ENCODE results near the gene PSMA2.
A peak's percentile ranks its signal among the peaks of the same experiment; 100 is the strongest.

PSMA2 gene

DNA sequence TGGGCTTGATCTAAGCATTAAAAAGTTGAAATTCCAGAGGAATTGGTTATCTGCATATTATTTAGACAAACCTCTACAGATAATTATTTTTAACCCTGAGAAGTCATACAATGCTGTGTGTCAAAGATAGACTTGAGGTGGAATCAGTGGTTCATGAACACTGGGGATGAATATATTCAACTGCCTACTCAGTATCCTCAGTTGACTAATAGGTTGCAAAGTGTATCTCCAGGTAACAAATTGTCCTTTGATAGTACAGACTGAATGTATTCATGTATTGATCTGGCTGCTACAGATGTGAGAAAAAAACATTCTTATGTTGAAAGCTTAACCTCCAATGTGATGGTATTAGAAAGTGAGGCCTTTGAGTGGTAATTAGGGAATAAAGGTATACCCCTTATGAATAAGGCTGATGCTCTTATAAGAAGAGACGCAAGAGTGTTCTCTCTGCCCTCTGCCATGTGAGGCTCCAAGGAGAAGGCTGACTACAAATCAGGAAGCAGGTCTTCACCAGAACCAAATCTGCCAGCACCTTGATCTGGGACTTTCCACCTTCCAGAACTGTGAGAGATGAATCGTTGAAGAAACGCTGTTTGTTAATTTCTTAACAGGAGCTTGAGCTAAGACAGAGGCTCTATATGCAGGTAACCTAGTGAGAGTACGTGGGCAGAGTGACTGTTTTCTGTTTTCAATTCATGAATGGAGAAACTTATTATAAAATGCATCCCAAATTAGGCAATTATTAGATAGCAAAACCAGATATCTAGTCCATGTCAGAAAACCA, 7.7 kb upstream of the PSMA2 start:
- DNase-seq = no peak

DNA sequence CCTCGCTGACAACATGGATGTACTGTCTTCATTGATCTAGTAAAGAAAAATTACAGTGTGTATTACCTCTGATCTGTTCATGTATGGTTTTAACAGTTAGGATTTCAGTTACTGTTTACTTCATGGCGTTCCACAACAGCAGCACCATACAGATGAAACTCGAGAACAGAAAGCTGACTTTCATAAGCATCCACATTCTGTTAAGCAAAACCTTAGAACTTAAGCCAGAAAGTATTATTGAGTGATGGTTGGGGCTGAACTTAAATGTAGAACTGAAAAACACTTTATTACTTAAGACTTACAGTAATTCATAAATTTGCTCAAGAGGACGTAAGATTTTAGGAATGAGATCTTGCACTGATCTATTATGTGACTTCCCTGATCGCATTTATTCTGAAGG, 3.9 kb upstream of the PSMA2 start:
- no peak for DNase-seq

DNA sequence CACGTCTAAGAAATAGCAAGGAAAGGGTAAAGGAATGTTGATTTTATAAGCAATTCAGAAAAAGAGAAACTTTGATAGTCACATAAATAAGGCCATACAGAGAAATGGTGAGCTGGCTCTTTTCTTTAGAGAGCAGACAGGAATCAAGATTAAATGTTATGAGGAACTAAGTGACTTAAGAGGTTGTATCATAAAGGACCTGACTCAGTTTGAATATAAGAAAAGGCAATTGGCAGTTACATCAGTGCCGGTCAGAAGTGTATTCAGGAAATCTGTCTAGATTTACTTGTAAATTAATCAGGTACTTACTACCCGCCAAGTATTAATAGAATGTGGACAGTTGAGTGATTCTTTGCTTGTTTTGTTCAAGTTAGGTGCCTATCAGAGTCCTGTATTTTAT, 2.3 kb upstream of the PSMA2 start:
- DNase-seq = no peak

DNA sequence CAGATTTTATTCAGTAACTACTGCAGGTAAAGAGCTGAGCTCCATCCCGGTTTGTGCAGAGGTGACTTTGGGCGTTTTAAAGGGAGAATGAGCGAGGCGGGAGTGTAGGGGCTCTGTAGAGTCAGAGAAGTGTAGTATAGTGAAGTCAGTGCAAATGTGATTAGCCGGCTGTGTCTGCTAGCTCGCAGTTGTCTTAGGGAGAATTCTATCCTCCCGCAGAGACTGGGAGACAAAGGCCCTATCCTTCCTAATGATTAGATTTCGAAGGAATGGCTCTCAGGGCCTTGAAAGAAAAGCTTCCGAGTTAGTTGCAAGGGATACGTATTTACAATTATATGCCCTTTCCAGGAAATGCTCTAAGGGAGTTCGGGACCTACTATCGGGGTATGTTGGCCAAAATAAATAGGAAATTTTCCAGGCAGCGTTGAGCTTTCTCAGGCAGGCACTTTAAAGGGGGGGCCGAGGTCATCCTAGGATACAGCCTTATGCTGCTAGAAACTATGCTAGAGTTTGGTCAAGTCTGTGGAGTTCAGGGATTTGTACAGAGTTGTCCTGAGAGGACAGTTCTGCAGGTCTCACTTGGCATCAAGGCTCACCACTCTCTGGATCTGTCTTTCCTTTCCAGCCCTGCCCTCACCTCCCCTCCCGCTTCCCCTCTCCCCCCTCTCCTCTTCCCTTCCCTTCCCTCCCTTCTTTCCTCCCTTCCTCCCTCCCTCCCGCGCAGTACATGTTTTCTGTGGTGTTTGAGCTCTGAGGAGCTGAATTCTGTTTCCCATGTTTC, 1.0 kb upstream of the PSMA2 start:
- no peak for DNase-seq

DNA sequence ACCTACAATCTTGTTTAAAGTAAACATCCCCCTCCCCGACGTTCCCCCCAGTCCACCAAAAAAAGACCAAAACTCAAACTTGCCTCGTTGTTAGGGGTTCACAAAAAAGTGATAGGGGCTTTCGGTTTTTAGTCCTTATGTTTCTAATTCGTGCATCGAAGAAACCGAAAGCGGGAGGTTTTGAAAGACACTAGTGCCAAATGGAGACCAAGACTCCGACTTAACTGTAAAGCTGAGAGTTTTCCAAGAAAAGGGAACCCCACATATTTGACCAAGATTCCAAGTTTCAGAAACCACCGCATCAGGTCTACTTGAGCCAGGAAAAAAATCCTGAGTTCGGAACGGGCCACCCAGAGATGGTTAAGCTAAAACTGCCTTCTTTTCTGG, 534 bp downstream of the PSMA2 start:
- no peak for DNase-seq

DNA sequence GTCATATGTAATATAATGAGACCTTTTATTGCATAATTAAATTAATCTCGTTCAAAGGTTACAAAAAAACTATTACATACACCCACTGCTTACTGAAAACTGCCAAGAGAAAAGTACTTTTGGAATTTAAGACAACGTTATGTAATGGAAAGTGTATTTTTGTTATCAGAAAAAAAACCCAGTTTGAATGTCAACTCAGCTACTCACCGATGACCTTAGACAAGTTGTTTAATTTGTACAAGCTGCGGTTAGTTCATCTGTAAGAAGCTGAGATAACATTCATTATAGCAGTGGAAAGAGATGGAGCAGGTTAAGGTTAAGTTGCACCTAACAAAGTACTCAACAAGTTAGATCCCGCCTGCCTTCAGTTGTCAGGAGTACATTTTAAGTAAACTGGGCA, 1.1 kb downstream of the PSMA2 start:
- DNase-seq = no peak

DNA sequence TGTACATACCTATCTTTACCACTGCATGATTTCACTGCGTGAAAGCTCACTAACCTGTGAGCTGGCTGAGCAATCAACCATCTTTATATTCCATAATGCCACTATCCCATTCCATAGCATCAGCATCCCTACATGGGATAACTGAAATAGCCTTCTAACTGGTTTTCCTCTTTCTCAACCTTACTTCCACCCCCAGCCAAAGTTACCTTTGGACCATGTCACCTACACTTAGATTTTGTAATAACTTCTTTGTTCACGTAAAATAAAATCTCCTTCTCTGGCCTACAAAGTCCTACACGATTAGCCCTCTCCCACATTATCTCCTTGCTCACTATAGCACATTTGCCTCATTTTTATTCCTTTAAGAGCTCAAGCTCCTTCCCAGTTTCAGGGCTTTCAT, 2.5 kb downstream of the PSMA2 start:
- DNase-seq = no peak

DNA sequence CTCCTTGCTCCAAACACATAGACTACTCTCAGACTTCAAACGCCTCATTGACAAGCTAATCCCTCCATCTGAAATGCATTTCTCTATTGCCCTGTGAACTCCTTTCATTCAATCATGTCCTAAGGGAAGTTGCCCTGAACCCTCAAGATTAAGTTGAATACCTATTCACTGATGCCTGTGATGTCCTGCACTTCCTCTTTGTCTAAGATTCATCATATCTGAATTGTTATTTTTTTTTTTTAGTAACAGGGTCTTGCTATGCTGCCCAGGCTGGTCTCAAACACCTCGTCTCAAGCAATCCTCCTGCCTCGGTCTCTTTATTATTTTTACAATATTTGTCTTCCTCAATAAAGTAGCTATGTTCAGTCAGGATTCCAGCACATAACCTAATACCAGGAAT, 3.2 kb downstream of the PSMA2 start:
- no peak for DNase-seq

DNA sequence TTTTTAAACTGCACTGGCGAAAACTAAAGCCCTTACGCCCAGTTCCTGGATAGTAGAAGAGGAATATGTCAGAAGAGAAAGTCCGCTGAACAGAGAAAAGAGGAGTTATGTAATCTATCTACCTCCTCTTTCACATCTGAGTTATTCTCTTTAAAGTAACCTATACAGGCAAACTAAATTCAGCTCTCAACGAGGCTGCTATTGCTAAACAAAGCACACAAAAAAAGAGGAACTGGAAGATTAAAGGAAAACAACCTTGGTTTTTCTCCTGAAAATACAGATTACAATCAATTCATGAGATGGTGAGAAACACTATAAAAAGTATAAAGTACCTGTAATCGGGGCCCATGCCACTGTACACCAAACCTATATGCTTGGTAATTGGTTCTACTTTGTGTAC, 5.8 kb downstream of the PSMA2 start:
- DNase-seq = no peak

DNA sequence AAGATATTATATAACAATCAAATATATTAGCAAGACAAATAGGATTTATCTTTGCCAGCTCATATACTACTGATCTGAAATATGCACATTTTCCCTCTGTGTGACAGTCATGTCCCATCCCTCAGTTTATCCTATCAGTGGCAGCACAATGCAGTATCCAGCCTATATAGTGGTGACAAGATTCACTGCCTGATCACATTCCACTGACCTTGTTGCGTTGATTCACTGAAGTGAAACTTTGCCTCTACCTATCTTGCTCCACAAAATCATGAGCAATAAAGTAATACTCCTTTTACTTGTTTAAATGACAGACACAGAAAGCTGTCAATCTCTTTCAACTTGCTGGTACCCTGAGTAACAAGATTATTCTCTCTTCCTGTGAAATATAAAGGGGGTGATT, 6.3 kb downstream of the PSMA2 start:
- DNase-seq = no peak

DNA sequence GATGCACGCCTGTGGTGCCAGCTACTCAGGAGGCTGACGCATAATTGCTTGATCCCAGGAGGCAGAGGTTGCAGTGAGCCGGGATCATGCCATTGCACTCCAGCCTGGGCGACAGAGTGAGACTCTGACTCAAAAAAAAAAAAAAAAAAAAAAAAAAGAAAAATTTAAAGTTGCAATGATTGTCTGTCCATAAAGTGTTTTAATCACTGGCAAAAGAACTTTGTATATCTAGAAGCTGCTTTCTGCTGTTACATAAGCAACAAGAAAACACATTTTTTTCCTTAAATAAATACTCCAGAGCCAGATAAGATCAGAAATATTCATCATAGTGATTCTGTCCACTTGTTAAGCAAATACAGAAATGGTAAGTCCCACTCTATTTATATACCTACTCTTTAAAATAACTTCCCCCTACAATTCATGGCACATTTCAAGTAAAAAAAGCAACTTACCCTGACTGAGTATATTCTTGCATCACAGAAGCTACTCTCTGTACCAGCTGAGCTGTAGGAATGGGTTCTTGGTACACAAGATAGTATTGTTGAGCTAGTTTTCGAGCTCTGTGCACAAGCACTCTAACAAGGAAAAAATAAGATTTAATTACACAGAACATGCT, 7.6 kb downstream of the PSMA2 start:
- no peak for DNase-seq

DNA sequence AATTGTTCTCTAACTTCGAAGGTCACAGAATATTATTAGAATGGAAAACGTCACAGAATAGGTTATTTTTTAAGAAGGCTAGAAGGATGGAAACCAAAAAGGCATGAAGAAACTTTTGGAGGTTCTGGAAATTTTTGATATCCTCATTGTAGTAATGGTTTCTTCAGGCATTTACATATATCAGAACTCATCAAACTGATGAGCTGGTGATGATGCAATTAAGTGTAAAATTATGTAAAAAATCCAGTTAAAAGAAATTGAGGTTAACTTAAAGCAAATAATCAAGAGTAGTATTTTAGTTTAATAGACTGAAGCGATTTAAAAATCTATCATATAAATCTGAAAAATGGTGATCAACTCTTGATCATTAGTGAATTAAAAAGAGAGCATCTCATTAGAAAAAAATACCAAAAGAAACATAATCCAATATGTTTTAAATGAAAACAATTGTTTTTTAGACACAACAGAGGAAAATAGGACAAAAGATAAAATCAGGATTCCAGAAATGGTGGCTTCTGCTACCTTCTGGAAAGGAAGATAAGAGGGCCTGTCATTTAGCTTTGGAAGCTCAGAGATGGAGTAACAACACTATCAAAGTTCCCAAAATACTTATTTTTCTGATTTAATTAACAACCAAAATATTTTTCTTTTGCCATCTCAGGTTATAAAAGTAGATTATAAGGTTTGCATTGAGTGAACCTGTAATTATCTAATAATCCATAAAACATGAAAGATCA, 9.8 kb downstream of the PSMA2 start:
- DNase-seq = no peak

DNA sequence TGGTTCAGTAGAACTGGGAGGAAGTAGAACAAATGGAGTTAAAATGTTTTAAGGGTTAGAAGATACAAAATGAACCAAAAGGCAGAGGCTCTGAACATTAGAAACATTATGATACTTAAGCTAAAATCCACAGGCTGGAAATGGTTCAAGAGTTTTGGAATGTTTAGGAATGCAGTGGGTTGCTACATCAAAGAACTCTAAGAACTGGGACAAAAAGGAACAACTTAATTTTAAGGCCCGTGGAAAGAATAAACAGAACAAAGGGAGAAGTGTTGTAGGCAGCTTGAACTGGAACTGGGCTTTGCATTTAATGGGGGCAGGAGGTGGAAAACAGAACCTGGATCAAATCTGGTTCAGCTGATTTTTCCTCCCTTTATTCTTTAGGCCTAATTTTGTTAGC, 16.6 kb downstream of the PSMA2 start:
- no peak for DNase-seq

DNA sequence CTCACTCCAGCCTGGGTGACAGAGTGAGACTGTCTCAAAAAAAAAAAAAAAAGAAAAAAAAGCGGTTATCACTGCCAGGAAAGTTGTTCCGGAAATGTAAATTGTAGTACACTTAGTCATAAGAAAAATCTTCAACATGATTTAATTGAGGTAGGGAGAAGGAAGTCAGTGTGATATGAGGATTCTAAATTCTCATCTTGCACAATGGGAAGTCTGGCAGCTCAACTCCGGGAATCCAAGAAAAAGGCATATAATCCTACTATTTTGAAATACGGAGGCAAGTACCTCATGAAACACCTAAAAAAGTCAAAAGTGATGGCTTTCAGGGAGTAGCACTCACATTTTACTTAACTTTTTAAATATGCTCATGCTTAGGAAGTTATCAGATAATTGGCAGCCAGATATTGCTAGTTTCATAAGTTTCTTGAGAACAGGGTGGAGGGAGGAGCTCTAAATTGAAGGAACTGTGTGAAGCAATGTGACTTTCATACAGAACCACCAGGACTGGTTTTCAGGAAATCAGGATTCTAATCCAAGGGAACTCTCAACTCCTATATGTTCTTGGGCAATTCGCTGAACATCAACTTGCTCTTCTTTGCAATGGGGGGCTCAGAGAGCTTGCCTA, 17.4 kb downstream of the PSMA2 start:
- no peak for DNase-seq

DNA sequence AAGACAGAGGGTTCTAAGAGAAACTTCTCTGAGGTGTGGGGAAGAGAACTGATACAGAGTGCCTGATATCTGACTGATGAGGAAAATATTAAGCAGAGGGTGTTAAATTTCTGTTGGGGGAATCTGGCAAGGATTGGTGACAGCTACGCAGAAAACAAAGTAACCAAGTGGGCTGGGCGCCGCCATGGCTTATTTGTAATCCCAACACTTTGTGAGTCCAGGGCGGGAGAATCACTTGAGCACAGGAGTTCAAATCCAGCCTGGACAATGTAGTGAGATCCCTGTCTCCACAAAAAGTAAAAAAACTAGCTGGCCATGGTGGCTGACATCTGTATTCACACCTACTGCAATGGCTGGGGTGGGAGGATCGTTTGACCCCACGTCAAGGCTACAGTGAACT, 18.0 kb downstream of the PSMA2 start:
- DNase-seq = no peak

DNA sequence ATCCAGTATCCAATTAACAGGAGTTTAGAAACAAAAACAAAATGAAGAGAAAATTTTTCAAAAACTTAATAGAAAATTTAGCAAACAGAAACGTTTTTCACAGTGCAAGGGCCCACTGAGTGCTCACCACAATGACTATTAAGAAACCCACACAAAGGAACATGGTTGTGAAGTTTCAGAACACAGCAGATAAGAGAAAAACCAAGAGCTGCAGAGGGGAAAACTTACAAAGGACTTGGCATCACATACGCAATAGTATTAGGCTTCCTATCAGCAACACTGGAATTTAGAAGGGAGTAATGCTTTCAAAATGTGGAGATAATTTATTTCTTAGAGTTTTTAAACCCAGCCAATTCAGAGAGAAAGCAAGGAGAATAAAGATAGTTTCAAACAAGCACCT, 18.4 kb downstream of the PSMA2 start:
- no peak for DNase-seq

DNA sequence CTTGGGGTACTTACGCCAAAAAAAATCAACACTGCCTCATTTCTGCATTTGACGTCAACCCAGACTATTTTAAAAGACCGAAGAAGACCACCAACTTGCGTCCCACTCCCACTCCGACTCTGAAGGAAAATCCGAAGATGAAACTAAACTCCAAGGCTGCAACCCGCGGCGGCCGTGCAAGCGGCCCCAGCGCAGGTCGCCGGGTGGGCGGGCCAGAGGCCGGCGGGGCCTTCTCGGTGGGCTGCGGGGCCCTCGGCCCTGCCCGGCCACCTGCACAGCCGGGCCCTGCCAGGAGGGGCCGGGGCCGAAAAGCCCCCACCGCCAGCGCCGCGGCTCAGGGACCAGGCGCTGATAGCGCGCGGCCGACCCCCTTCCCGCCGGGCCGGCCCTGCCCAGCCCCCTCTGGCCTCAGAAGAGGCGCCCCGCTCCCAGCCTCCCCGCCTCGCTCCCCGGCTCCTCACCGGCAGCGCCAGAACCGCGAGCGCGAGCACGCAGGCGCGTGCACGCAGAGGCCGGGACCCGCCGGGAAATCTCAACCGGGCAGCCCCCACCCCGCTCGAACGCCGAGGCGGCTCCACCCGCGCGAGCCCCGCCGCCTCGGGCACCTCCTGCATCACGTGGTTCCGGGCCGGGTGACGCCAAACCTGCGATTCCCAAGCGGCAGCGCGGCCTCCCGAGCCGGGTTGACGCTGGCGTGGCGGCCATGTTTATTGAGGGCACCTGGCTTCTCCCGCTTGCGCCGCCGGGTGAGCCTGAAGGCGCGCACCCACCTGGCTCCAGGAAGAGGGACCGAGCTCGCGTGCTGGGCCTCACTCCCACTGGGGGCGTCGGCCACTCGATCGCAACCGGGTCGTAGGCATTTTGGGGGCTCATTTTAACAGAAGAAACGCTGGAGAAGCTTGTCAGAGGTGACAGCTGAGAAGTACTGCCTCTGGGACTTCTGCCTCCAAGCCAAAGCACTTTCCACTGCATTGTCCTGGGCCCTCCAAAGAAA, 20.2 kb downstream of the PSMA2 start, which contains the start of gene C7orf25:
Gene C7orf25 (minus strand): TSS at position 617 of the 994 bp plus-strand sequence. CDS start 1,170 bp downstream, outside the sequence.
- DNase-seq = peak; percentile 87

DNA sequence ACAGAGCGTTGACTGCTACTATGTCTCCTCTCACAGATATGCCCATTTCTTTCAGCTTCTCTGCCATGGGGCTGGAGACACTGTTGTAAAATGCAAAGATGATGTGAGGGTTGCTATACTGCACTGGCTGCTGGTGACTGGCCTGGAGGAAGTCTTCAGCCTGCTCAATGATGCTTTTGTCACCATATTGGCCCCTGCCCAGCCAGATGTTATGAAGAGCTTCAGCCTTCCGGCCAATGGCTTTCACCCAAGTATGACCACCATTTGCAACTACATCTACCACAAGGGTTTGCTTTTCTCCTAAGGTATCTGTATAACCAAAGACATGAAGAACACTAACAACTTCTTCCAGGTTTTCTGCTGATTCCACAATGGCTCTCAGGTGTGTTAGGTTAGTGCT, 21.7 kb downstream of the PSMA2 start:
- no peak for DNase-seq

DNA sequence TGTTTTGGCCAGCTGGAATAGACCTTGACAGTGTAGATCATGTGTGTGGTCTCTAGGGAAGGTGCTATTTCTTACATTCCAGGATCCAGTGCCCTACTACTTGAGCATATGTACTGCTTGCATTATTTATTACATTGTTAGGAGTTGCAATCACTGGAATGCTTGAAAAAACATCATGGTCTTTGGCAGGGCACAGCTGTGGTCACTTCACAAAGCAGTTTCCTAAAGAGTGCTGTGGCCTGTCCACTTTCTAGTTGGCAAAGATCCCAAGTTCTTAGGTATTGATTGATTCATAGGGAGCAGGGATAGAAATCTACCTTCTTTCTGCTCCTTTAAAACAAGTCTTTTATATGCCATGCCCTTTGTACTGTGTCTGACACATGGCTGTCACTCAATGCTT, 24.7 kb downstream of the PSMA2 start:
- DNase-seq = no peak

DNA sequence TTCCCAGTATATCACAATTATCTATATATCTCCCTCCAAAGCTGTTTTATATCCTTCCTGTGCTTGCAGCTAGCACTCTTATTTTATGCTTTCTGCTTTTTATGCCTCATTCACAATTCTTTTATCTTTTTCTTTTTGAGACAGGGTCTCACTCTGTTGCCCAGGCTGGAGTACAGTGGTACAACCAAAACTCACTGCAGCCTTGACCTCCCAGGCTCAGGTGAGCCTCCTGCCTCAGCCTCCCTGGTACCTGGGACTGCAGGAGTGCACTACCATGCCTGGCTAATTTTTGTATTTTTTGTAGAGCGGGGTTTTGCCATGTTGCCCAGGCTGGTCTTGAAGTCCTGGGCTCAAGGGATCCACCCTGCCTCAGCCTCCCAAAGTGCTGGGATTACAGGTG, 25.8 kb downstream of the PSMA2 start:
- no peak for DNase-seq

DNA sequence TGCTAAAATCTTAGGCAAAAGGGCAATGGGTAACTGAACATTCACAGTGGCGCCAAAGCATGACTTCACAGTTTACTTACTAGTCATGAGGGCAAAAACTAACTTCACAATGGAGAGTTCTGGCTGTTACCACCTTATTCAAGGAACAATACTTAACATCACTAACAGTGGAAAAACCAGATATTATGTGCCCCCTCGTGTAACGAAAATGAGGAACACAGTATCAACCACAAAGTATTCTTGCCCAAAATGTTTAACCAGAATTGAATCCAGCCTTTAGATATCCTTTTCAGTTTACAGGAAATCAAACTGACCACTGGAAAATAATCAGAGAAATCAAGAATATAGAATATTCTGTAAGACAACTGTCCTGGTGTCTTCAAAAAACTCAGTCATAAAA, 29.6 kb downstream of the PSMA2 start:
- no peak for DNase-seq

DNA sequence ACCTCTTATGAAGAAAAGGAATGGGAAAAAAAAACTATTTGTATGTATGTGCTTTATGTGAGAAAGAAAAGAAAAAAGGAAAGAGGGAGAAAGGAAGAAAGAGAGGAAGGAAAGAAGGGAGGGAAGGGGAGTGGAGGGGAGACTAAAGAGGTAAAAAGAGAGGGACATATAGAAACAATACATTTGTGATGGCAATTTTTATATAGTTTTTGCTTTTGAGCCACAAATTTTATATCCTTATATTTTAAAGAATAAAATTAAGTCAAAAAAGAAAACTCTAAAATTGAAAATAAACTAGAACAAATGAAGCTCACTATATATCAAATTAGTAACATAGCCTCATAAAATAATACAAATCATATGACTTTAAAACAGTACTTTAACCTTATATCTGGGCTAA, 31.1 kb downstream of the PSMA2 start:
- no peak for DNase-seq
